Mucosa of rectum (tissue), 2 donors: ENCODE results near the gene RASA3.
"Not testable (repeated sequence)": the region's sequence is repeated elsewhere in the genome, so short reads cannot be mapped to it uniquely, and the experiment has no call there.

Experiments used
- H3K27ac ChIP-seq, 2 donors: one replicate each; pipeline ENCODE4 v1.7.0; 2013; ENCODE audit warnings: inconsistent platforms in 2 of 2, low read depth in 2 of 2, low read length in 2 of 2
- H3K27me3 ChIP-seq, 2 donors: one replicate each; pipeline ENCODE4 v1.7.0; 2013; ENCODE audit warnings: low read length in 2 of 2; ENCODE audit not compliant: control insufficient read depth in 2 of 2, insufficient read depth in 2 of 2
- H3K36me3 ChIP-seq, 2 donors: one replicate each; pipeline ENCODE4 v1.7.0; 2013; ENCODE audit warnings: low read length in 2 of 2; ENCODE audit not compliant: control insufficient read depth in 2 of 2, insufficient read depth in 2 of 2
- H3K4me1 ChIP-seq, 2 donors: one replicate each; pipeline ENCODE4 v1.7.0; 2013; ENCODE audit warnings: low read length in 2 of 2, mild to moderate bottlenecking in 1 of 2; ENCODE audit not compliant: control insufficient read depth in 2 of 2, insufficient read depth in 2 of 2
- H3K4me3 ChIP-seq, 2 donors: one replicate each; pipeline ENCODE4 v1.7.0; 2013; ENCODE audit warnings: low read length in 2 of 2
- H3K9ac ChIP-seq, 2 donors: one replicate each; pipeline ENCODE4 v1.7.0; 2013; ENCODE audit warnings: low read length in 2 of 2, low read depth in 1 of 2, mild to moderate bottlenecking in 1 of 2
- H3K9me3 ChIP-seq, 2 donors: one replicate each; pipeline ENCODE4 v1.7.0; 2013; ENCODE audit warnings: low read length in 2 of 2; ENCODE audit not compliant: control insufficient read depth in 2 of 2
- donor health status: healthy.
- donor health status: Normal muscosa, but diverticular disease.

RASA3 gene

DNA sequence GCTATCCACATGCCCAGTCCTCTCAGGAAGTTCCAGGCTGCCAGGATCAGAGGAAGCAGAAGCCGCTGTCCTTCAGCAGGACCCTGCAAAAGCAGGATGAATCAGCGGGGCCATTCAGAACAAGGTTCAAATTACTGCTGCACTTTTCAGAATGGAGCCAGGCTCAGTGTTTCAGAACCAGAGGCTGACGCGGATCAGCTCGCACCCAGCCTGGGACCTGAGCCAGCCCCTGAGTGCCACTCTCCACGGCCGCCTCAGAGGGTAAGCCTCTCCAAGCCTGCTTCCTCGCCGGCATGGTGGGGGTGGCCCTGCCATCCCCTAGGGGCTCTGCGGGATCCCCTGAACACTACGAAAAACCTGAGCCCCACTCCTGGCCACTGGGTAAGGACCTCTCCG lies 24.7 kb downstream of the RASA3 start:
- H3K27ac ChIP-seq, result no peak overlapping the region
- H3K9ac ChIP-seq, result no peak overlapping the region
- no peak overlapping the region for H3K4me3 ChIP-seq
- no peaks in the 10 kb centered on the region for H3K36me3 ChIP-seq
- H3K4me1 ChIP-seq, result peaks cover 19 to 22% of the 10 kb centered on the region in 2 donors
- H3K9me3 ChIP-seq, result no peaks in the 10 kb centered on the region
- no peaks in the 10 kb centered on the region for H3K27me3 ChIP-seq

DNA sequence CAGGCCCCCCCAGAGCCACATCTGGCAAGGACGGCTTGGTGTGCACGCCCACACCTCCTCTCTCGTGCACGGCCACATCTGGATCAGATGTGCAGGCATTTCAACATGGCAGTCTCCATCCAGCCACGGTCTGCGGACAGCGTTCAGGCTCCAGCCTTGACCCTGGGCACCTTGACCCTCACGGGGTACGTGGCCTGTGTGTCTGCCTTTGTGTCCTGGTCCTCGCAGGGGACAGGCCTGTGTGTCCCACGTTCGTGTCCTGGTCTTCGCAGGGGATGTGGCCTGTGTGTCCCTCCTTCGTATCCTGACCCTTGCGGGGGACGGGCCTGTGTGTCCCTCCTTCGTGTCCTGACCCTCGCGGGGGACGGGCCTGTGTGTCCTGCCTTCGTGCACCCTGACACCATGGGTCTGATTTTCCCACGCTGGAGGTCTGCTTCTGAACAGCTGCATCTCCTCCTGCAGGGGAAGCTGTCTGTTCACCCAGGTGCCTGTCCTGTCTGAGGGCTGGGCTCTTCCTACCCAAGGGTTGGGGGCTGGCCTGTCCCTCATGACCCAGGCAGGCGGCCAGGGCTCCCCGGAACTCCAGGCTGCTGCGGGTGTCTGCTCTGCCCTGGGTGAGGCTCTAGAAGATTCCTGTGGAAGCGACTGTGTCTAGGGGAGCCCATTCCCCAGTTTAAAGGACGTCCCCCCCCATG lies 25.3 kb downstream of the RASA3 start:
- H3K9me3 ChIP-seq, result no peaks in the 10 kb centered on the region
- H3K9ac ChIP-seq, result no peak overlapping the region
- H3K36me3 ChIP-seq, result no peaks in the 10 kb centered on the region
- H3K4me1 ChIP-seq, result peaks cover 18 to 19% of the 10 kb centered on the region in 2 donors
- no peak overlapping the region for H3K4me3 ChIP-seq
- no peak overlapping the region for H3K27ac ChIP-seq
- H3K27me3 ChIP-seq, result no peaks in the 10 kb centered on the region

DNA sequence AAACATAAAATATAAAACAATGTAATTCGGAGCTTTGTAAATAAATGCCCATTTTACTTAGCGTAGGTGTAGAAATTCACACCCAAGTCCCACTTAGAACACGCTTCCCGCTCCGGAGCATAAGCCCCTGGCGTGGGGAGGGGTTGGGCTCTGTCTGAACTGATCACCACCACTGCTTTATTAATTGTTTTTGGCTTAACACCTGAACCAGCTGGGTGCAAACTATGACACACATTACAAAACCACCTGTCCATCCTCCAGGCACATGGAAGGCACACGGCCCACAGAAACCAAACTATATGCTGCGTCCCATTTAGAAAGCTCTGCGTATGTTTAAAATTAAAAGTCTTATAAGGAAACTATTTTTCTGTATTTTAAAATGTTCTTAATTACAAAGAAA lies 25.9 kb downstream of the RASA3 start:
- H3K27ac ChIP-seq, result no peak overlapping the region
- H3K4me1 ChIP-seq, result peaks cover 13 to 18% of the 10 kb centered on the region in 2 donors

DNA sequence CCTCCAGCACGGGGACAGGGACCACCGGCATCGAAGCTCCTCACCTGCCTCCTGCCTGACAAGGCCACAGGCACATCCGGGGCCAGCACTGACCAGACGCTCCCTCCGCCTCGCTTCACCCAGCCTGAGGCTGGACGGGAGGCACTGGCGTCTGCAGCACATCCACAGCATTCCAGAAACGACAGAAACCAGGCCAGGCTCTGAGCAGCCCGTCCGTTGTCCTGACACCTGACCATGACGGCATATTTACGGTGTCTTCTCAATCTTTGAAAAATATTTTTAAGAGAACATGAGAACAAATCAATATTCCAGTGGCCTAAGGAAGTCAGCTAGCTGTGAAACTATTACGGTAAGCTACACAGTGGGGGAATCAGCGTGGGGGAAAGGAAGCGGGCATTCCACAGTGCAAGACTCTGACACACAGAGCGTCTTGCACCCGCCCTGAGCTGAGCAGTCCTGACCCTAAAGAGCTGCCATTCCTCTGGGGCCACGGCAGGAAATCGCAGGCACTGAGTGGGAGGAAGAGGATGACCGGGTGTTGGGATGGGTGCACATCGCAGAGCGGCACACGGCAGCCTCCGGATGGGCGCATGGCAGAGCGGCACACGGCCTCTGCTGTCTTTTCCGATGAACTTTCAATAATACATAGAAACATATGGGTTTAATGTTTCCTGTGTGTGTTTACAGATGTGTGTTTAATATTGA lies 26.8 kb downstream of the RASA3 start:
- Histone ChIP-seq H3K36me3 (no peaks in the 10 kb centered on the region), H3K27me3 (no peaks in the 10 kb centered on the region), H3K4me1 (peaks cover 16 to 18% of the 10 kb centered on the region in 2 donors), H3K27ac (no peak overlapping the region), H3K9me3 (no peaks in the 10 kb centered on the region), H3K9ac (no peak overlapping the region), H3K4me3 (no peak overlapping the region)

More for the DNA sequence above, 25.9 kb downstream of the RASA3 start:
- Histone ChIP-seq H3K9me3 (no peaks in the 10 kb centered on the region), H3K4me3 (no peak overlapping the region), H3K27me3 (no peaks in the 10 kb centered on the region), H3K36me3 (no peaks in the 10 kb centered on the region), H3K9ac (no peak overlapping the region)

DNA sequence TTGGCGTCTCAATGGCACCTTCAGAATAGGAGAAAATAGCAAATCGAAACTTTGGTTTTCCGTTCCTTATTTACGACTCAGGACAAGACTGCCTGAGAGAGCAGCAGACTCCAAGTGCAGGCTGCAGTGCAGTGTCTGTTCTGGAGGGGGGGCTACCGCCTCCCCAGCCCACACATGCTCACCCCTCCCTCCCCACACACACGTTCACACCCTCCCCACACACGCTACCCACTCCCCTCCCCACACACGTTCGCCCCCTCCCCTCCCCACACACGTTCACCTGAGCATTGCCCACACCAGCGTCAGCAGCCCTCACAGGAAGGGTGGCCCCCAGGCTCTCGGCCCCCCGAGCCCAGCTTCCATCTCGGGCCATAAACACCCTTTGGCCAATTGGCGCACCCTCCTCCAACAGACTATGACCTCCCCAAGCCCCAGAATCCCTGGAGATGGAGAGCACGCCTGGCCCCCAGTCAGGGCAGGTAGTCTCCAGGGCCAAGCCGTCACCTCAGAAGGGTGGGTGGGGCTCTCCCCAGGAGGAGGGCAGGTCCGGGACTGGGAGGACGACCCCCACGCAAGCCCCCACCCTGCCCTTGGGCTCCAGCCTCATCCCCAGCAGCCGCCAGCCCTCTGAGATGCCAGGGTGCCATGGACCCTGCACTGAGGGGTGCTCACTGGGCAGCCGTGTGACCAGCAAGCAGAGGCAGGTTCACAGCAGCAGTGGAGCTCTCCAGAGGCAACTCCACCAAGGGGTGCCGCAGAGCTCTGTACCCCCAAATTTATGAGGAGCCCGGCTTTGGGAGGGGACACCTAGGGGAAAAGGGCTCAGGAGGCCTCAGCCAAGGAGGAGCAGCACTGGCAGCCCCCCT lies 27.5 kb downstream of the RASA3 start:
- no peak overlapping the region for H3K9ac ChIP-seq
- no peaks in the 10 kb centered on the region for H3K27me3 ChIP-seq
- no peaks in the 10 kb centered on the region for H3K9me3 ChIP-seq
- H3K4me3 ChIP-seq, result no peak overlapping the region
- no peak overlapping the region for H3K27ac ChIP-seq
- peaks cover 9 to 12% of the 10 kb centered on the region in 2 donors for H3K4me1 ChIP-seq
- H3K36me3 ChIP-seq, result no peaks in the 10 kb centered on the region

DNA sequence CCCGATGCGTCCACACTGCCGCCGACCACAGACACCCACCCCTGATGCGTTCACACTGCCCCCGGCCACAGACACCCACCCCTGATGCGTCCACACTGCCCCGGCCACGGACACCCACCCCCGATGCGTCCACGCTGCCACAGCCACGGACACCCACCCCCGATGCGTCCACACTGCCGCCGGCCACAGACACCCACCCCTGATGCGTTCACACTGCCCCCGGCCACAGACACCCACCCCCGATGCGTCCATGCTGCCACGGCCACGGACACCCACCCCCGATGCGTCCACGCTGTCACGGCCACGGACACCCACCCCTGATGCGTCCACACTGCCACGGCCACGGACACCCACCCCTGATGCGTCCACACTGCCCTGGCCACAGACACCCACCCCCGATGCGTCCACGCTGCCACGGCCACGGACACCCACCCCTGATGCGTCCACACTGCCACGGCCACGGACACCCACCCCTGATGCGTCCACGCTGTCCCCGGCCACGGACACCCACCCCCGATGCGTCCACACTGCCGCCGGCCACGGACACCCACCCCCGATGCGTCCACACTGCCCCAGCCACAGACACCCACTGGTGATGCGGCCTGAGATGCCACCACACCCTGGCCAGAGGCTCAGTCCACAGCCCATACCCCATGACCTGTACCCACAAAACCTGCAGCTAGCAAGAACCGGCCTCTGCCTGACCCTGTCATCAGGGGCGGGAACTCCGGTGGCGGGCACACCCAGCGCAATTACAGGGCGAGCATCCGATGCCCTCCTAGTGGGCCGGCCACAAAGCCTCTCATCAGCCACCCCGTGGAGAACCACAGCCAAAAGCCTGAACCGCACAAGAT lies 28.4 kb downstream of the RASA3 start:
- no peak overlapping the region for H3K27ac ChIP-seq
- no peaks in the 10 kb centered on the region for H3K9me3 ChIP-seq
- no peaks in the 10 kb centered on the region for H3K36me3 ChIP-seq
- no peaks in the 10 kb centered on the region for H3K27me3 ChIP-seq
- no peak overlapping the region for H3K4me3 ChIP-seq
- H3K4me1 ChIP-seq, result peaks cover 5 to 7% of the 10 kb centered on the region in 2 donors
- H3K9ac ChIP-seq, result no peak overlapping the region

DNA sequence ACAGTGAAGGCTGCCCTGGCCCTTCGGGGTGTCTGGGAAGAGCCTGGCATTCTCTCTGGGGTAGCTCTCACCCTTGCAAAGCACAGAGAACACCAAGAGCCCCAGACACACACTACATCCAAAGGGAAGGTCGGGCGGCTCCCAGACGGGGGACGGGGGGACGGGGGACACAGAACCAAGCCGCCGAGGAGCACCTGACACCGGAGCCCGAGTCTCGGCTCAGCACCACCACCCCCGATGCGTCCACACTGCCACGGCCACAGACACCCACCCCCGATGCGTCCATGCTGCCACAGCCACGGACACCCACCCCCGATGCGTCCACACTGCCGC lies 29.2 kb downstream of the RASA3 start:
- H3K9me3 ChIP-seq, H3K27me3 ChIP-seq, H3K4me3 ChIP-seq, H3K4me1 ChIP-seq, H3K36me3 ChIP-seq, H3K27ac ChIP-seq, H3K9ac ChIP-seq: not testable (repeated sequence)

DNA sequence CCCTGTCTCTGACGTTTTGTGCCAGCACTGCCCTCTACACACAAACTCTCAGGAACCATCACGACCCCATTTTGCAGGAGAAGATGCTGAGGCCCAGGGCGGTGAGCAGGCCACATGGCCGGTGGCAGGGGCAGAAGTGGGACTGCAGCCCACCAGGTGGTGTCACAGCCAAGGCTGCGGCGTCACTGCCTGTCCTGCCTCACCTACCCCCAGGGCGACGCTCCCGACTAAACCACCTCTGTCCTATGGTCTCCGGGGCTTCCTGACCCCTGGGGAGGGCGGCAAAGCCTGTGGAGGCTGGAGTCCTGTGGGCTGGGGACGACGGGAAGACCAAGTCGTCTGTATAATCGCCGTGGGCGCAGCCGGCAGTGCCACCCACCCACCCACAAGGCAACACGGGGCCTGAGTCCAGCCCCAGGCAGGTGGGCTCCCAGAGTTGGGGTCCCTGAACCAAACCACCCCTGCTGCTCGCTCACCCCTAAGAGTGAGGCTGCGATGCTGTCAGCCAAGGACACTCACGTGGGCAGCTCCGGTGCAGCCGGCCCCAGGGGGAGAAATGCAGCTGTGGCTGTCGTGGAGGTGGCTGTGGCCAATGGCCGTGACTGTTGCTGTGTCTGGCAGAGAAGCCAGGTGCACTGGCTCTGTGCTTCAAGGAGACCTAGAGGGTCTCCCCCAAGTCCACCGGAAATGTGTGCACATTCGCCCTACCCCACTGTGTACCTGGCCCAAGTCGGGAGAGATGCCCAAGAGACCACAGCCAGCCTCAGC lies 29.7 kb downstream of the RASA3 start:
- H3K27ac ChIP-seq, result no peak overlapping the region
- H3K9ac ChIP-seq, result no peak overlapping the region
- peaks cover 4 to 8% of the 10 kb centered on the region in 2 donors for H3K4me1 ChIP-seq
- no peaks in the 10 kb centered on the region for H3K27me3 ChIP-seq
- H3K9me3 ChIP-seq, result no peaks in the 10 kb centered on the region
- no peaks in the 10 kb centered on the region for H3K36me3 ChIP-seq
- H3K4me3 ChIP-seq, result no peak overlapping the region

DNA sequence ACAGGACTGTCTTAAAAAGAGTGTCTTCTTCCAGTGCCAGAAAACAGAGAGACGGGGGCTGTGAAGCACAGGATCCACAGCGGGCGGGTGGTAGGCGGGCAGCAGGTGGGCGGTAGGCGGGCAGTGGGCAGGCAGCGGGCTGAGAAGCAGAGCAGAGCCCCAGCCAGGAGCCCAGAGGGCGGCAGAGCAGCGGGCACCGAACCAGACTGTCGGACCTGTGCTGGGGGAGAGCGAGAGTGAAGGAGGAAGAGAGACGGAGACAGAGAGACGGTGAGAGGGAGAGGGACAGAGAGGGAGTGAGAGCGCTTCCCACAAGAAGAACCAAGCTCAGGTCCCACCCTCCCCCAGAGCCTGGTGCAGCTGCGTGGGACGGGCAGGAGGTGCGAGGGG lies 30.3 kb downstream of the RASA3 start:
- H3K27me3 ChIP-seq, result no peaks in the 10 kb centered on the region
- H3K36me3 ChIP-seq, result no peaks in the 10 kb centered on the region
- no peak overlapping the region for H3K9ac ChIP-seq
- H3K9me3 ChIP-seq, result no peaks in the 10 kb centered on the region
- H3K4me3 ChIP-seq, result no peak overlapping the region
- H3K4me1 ChIP-seq, result peaks cover 4 to 8% of the 10 kb centered on the region in 2 donors
- no peak overlapping the region for H3K27ac ChIP-seq
